ENCODE data around the gene ATG101. TPM values are rescaled to one million over a fixed set of nuclear protein-coding genes. Genes with fewer than 3 reads are reported as not detected.

Gene ATG101
- total and polyA plus RNA-seq, 2 of the 13 experiments (the other 11 are each of a cell fraction or from before 2014, with no cell fraction given), result 58.2 to 67.7 TPM

DNA sequence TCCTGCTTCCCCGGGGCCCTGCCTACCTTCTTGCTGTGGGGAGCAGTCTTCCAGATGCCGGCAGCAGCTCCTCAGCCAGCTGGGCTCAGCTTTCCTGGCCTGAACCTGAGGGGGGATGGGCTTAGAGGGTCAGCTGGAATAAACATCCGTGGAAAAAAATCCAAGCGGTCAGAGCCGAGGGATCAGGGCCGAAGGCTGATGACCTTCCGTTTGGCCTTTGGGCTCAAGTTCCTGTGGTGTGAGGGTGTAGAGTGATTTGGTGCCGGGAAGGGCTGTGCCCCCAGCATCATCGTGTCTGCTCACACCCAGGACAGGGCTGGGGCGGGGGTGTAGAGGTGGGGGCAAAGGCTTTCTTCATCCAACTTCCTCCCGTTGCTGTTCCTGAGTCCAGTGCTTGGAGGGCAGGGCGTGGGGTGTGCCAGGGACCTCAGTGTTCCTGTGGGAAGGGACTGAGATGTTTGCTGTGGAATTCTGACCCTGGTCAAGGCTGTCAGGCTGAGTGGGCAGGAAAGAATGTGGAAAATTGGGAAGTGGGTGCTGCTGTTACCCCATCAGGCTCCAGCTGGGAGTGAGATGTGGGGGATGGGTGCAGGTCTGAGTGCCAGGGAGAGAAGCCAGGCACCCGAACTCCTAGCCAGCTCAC lies 12.4 kb downstream of the ATG101 start (continued):
- TF ChIP-seq, protein P1, sequence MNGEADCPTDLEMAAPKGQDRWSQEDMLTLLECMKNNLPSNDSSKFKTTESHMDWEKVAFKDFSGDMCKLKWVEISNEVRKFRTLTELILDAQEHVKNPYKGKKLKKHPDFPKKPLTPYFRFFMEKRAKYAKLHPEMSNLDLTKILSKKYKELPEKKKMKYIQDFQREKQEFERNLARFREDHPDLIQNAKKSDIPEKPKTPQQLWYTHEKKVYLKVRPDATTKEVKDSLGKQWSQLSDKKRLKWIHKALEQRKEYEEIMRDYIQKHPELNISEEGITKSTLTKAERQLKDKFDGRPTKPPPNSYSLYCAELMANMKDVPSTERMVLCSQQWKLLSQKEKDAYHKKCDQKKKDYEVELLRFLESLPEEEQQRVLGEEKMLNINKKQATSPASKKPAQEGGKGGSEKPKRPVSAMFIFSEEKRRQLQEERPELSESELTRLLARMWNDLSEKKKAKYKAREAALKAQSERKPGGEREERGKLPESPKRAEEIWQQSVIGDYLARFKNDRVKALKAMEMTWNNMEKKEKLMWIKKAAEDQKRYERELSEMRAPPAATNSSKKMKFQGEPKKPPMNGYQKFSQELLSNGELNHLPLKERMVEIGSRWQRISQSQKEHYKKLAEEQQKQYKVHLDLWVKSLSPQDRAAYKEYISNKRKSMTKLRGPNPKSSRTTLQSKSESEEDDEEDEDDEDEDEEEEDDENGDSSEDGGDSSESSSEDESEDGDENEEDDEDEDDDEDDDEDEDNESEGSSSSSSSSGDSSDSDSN (CRISPR knock-in tag; IDR thresholded peaks at IDR 0.05), result no peak; the same call in 1 of the 2 replicates
- TF ChIP-seq, protein P2, sequence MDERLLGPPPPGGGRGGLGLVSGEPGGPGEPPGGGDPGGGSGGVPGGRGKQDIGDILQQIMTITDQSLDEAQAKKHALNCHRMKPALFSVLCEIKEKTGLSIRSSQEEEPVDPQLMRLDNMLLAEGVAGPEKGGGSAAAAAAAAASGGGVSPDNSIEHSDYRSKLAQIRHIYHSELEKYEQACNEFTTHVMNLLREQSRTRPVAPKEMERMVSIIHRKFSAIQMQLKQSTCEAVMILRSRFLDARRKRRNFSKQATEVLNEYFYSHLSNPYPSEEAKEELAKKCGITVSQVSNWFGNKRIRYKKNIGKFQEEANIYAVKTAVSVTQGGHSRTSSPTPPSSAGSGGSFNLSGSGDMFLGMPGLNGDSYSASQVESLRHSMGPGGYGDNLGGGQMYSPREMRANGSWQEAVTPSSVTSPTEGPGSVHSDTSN (CRISPR knock-in tag; IDR thresholded peaks at IDR 0.05), result no peak
- no peak for TF ChIP-seq MTA3 (CRISPR knock-in tag; IDR thresholded peaks at IDR 0.05)
- no peak for TF ChIP-seq NCOR1 (IDR thresholded peaks at IDR 0.05; ENCODE audit: borderline replicate concordance, low read length)
- peak; percentile 64; the same call in 1 of the 2 replicates for TF ChIP-seq SPEN (CRISPR knock-in tag; IDR thresholded peaks at IDR 0.05; ENCODE audit: low read depth)
- TF ChIP-seq, protein P3, sequence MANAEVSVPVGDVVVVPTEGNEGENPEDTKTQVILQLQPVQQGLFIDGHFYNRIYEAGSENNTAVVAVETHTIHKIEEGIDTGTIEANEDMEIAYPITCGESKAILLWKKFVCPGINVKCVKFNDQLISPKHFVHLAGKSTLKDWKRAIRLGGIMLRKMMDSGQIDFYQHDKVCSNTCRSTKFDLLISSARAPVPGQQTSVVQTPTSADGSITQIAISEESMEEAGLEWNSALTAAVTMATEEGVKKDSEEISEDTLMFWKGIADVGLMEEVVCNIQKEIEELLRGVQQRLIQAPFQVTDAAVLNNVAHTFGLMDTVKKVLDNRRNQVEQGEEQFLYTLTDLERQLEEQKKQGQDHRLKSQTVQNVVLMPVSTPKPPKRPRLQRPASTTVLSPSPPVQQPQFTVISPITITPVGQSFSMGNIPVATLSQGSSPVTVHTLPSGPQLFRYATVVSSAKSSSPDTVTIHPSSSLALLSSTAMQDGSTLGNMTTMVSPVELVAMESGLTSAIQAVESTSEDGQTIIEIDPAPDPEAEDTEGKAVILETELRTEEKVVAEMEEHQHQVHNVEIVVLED (CRISPR knock-in tag; IDR thresholded peaks at IDR 0.05; ENCODE audit: borderline replicate concordance), result no peak
- TF ChIP-seq GABPB1 (CRISPR knock-in tag; IDR thresholded peaks at IDR 0.05), result 0 out of 2 replicates have a peak, but pooled peaks have one; percentile 21
- TF ChIP-seq, protein P4, sequence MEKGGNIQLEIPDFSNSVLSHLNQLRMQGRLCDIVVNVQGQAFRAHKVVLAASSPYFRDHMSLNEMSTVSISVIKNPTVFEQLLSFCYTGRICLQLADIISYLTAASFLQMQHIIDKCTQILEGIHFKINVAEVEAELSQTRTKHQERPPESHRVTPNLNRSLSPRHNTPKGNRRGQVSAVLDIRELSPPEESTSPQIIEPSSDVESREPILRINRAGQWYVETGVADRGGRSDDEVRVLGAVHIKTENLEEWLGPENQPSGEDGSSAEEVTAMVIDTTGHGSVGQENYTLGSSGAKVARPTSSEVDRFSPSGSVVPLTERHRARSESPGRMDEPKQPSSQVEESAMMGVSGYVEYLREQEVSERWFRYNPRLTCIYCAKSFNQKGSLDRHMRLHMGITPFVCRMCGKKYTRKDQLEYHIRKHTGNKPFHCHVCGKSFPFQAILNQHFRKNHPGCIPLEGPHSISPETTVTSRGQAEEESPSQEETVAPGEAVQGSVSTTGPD (CRISPR knock-in tag; IDR thresholded peaks at IDR 0.05), result no peak
- no peak for TF ChIP-seq ZNF780A (CRISPR knock-in tag; IDR thresholded peaks at IDR 0.05)
- no peak for TF ChIP-seq TEAD2 (CRISPR knock-in tag; IDR thresholded peaks at IDR 0.05)
- TF ChIP-seq, protein P5, sequence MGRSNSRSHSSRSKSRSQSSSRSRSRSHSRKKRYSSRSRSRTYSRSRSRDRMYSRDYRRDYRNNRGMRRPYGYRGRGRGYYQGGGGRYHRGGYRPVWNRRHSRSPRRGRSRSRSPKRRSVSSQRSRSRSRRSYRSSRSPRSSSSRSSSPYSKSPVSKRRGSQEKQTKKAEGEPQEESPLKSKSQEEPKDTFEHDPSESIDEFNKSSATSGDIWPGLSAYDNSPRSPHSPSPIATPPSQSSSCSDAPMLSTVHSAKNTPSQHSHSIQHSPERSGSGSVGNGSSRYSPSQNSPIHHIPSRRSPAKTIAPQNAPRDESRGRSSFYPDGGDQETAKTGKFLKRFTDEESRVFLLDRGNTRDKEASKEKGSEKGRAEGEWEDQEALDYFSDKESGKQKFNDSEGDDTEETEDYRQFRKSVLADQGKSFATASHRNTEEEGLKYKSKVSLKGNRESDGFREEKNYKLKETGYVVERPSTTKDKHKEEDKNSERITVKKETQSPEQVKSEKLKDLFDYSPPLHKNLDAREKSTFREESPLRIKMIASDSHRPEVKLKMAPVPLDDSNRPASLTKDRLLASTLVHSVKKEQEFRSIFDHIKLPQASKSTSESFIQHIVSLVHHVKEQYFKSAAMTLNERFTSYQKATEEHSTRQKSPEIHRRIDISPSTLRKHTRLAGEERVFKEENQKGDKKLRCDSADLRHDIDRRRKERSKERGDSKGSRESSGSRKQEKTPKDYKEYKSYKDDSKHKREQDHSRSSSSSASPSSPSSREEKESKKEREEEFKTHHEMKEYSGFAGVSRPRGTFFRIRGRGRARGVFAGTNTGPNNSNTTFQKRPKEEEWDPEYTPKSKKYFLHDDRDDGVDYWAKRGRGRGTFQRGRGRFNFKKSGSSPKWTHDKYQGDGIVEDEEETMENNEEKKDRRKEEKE (IDR thresholded peaks at IDR 0.05), result no peak
- TF ChIP-seq PHF21A (CRISPR knock-in tag; IDR thresholded peaks at IDR 0.05), result peak; percentile 94
- TF ChIP-seq ATRX (CRISPR knock-in tag; IDR thresholded peaks at IDR 0.05; ENCODE audit: borderline replicate concordance), result no peak
- no peak for TF ChIP-seq ZBTB7A (CRISPR knock-in tag; IDR thresholded peaks at IDR 0.05)
- TF ChIP-seq HOXD1 (CRISPR knock-in tag; IDR thresholded peaks at IDR 0.05), result no peak
- TF ChIP-seq, protein P6, sequence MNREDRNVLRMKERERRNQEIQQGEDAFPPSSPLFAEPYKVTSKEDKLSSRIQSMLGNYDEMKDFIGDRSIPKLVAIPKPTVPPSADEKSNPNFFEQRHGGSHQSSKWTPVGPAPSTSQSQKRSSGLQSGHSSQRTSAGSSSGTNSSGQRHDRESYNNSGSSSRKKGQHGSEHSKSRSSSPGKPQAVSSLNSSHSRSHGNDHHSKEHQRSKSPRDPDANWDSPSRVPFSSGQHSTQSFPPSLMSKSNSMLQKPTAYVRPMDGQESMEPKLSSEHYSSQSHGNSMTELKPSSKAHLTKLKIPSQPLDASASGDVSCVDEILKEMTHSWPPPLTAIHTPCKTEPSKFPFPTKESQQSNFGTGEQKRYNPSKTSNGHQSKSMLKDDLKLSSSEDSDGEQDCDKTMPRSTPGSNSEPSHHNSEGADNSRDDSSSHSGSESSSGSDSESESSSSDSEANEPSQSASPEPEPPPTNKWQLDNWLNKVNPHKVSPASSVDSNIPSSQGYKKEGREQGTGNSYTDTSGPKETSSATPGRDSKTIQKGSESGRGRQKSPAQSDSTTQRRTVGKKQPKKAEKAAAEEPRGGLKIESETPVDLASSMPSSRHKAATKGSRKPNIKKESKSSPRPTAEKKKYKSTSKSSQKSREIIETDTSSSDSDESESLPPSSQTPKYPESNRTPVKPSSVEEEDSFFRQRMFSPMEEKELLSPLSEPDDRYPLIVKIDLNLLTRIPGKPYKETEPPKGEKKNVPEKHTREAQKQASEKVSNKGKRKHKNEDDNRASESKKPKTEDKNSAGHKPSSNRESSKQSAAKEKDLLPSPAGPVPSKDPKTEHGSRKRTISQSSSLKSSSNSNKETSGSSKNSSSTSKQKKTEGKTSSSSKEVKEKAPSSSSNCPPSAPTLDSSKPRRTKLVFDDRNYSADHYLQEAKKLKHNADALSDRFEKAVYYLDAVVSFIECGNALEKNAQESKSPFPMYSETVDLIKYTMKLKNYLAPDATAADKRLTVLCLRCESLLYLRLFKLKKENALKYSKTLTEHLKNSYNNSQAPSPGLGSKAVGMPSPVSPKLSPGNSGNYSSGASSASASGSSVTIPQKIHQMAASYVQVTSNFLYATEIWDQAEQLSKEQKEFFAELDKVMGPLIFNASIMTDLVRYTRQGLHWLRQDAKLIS (CRISPR knock-in tag; IDR thresholded peaks at IDR 0.05), result no peak

Measured in HepG2 (cell line).